ENCODE results near the gene MSX2. TPM values are rescaled to one million over a fixed set of nuclear protein-coding genes. Genes with fewer than 3 reads are reported as not detected.

Gene MSX2
- total RNA-seq: 0.25 and 0.66 TPM in 2 replicates

GRCh38 chr5:174724484-174725260 is at the start of gene MSX2:
MSX2 (plus strand) TSS chr5:174724582; CDS start chr5:174724660, 78 bp downstream.

